Coronary artery (tissue), 2 donors: ENCODE results near the gene WDR19.

Experiments used
- DNase-seq: peaks from one replicate; pipeline ENCODE4 v3.0.0-alpha.2; 2017; ENCODE audit warnings: low spot score
- H3K27ac ChIP-seq, 2 donors: fragments of 200-600 bp; sonication (generic); one replicate each; pipeline ENCODE4 v1.5.1; 2016 to 2019
- H3K4me3 ChIP-seq: fragments of 200-600 bp; sonication (generic); 2 replicates; pipeline ENCODE4 v1.5.1; 2016; ENCODE audit warnings: mild to moderate bottlenecking, moderate library complexity
- TF ChIP-seq, protein P1 (sequence below): fragments of 200-600 bp; sonication (generic); IDR thresholded peaks from one replicate; pipeline ENCODE4 v1.5.1; 2019; ENCODE audit warnings: antibody characterized with exemption

Gene WDR19

DNA sequence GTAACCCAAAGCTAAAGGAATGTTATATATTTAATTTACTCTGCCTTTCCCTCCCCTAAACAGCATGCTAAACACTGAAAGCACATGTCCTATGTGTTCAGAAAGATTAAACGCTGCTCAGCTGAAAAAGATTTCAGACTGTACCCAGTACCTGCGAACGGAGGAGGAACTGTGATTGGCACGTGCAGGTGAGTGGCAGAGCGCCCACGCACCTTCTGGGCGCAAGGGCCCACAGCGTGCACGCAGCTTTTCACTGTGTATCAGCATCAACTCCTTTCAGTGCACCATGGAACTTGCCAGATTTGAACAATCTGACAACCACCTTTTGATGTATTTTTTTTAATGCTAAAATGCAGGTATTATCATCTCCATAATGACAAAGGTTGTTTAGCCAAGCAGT, 96.1 kb downstream of the WDR19 start:
- Histone ChIP-seq H3K4me3 (no peak overlapping the region), H3K27ac (no peak overlapping the region)
- TF ChIP-seq, protein P1, sequence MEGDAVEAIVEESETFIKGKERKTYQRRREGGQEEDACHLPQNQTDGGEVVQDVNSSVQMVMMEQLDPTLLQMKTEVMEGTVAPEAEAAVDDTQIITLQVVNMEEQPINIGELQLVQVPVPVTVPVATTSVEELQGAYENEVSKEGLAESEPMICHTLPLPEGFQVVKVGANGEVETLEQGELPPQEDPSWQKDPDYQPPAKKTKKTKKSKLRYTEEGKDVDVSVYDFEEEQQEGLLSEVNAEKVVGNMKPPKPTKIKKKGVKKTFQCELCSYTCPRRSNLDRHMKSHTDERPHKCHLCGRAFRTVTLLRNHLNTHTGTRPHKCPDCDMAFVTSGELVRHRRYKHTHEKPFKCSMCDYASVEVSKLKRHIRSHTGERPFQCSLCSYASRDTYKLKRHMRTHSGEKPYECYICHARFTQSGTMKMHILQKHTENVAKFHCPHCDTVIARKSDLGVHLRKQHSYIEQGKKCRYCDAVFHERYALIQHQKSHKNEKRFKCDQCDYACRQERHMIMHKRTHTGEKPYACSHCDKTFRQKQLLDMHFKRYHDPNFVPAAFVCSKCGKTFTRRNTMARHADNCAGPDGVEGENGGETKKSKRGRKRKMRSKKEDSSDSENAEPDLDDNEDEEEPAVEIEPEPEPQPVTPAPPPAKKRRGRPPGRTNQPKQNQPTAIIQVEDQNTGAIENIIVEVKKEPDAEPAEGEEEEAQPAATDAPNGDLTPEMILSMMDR = no peak
- no peak for DNase-seq

DNA sequence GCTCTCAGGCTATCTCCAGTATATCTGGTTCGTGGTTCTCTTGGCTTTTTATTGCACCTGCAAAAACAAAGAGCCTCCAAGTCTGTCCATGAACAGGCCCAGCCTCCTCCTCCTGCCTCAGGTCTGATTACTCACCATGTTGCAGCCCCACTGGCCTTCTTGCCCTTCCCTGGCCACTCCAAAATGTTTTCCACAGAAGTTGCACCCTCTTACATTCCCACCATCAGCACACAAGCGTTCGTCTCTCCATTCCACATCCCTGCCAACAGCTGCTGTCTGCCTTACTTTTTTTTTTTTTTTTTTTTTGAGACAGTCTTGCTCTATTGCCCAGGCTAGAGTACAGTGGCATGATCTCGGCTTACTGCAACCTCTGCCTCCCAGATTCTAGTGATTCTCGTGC, 97.1 kb downstream of the WDR19 start:
- TF ChIP-seq, protein P1 = no peak
- DNase-seq = no peak
- H3K4me3 ChIP-seq = no peak overlapping the region
- H3K27ac ChIP-seq = no peak overlapping the region

GRCh38 chr4:39280770-39281169, 98.4 kb downstream of the WDR19 start:
- no peak overlapping the region for H3K4me3 ChIP-seq
- no peak for DNase-seq
- TF ChIP-seq, protein P1 = no peak

DNA sequence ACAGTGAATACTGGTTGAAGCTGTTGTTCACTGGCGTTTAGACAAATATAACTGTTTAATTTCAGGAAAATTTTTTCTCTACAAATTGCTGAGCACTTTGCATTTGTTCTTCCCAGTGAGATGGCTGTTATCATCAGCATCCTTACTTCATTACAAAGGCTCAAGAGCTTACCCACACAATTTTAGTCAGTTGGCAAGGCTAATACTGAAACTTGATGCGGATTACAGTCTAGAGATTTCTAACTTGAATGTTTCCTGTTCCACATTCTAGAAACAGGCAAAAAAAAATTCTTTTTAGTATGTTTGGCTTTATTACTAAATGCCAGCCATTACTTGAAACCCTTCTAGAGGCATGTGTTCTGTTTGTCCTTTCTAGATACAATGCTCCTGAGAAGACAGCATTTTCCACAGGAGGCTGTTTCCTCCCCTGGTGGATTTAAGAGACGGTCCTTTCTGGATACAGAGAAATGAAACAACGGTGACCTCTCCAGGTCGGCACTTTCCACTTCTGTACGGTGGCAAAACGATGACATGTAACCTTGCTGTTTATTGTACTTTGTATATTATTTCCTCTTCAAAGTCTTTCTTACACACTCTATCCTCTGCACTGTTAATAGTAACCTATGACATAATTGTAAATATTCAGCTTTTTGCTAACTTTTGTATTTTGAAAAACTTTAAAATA, 102.9 kb downstream of the WDR19 start:
- no peak for DNase-seq
- Histone ChIP-seq H3K27ac (no peak overlapping the region), H3K4me3 (no peak overlapping the region)
- TF ChIP-seq, protein P1 = no peak

More at GRCh38 chr4:39280770-39281169, 98.4 kb downstream of the WDR19 start:
- no peak overlapping the region for H3K27ac ChIP-seq

- Histone ChIP-seq H3K4me3 (no peak overlapping the region), H3K27ac (no peak overlapping the region)
- DNase-seq = no peak
- TF ChIP-seq, protein P1 = no peak
Observed at GRCh38 chr4:39285853-39286252, 103.5 kb downstream of the WDR19 start.

DNA sequence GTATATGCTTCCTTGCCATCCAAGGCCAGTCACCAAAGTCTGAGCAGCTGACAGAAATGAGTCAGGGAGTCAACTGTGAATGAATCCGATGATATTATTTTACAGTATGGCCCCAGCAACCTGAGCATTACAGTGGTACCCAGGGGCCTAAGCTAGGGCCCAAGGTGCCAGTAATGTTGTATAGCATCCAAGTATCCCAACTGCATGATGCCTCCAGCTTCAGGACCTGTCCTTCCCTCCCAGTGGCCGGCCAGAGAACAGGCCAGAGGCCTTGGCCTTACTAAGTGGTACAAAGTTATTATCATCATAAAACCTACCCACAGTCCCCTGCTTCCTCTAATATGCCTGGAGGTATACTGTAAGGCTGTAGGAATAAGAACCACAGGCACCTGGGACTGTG, 103.9 kb downstream of the WDR19 start:
- no peak overlapping the region for H3K4me3 ChIP-seq
- no peak for DNase-seq
- no peak overlapping the region for H3K27ac ChIP-seq
- TF ChIP-seq, protein P1 = no peak

DNA sequence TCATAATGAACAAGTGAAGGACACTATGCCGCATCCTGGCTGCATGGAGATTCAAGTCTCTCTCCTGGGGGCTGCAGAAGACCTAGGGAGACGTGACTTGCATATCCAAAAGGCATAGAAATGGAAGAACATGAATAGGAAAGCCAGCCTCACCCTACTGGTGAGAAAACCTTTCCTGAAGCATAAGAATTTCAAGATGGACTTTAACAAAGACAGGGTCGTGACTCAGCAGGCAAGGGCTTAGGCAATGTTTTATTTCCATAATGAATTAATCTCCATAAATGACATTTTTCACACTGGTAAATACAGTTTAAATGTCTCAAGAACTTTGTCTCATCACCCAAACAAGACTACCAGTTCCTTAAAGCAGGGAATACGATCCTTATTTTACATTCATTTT, 104.9 kb downstream of the WDR19 start:
- H3K27ac ChIP-seq = no peak overlapping the region
- no peak overlapping the region for H3K4me3 ChIP-seq
- TF ChIP-seq, protein P1 = no peak
- no peak for DNase-seq
